IPS-18a (cell line): ENCODE measurements around the gene ZSCAN30.

Experiments
- H3K27ac ChIP-seq: one replicate; pipeline ENCODE4 v1.5.1; 2013; ENCODE audit warnings: low read length
- H3K27me3 ChIP-seq: one replicate; pipeline ENCODE4 v1.6.1; 2013; ENCODE audit warnings: mild to moderate bottlenecking, low read length; ENCODE audit not compliant: control insufficient read depth, insufficient read depth
- H3K36me3 ChIP-seq: one replicate; pipeline ENCODE4 v1.6.1; 2013; ENCODE audit warnings: low read depth, low read length; ENCODE audit not compliant: control insufficient read depth
- H3K4me1 ChIP-seq: one replicate; pipeline ENCODE4 v1.6.1; 2013; ENCODE audit warnings: low read depth, low read length; ENCODE audit not compliant: control insufficient read depth
- H3K4me3 ChIP-seq: one replicate; pipeline ENCODE4 v1.5.1; 2013; ENCODE audit warnings: low read length
- H3K9ac ChIP-seq: one replicate; pipeline ENCODE4 v1.6.1; 2013; ENCODE audit warnings: mild to moderate bottlenecking, low read length, moderate library complexity
- H3K9me3 ChIP-seq: one replicate; pipeline ENCODE4 v1.6.1; 2013; ENCODE audit warnings: low read depth, low read length; ENCODE audit not compliant: control insufficient read depth

The ZSCAN30 gene

GRCh38 chr18:35247412-35248249, 42.4 kb downstream of the ZSCAN30 start:
- Histone ChIP-seq H3K27me3 (no peaks in the 10 kb centered on the region), H3K9me3 (no peaks in the 10 kb centered on the region), H3K4me1 (no peaks in the 10 kb centered on the region), H3K4me3 (no peak overlapping the region), H3K9ac (no peak overlapping the region), H3K36me3 (peaks cover 69% of the 10 kb centered on the region), H3K27ac (no peak overlapping the region)

DNA sequence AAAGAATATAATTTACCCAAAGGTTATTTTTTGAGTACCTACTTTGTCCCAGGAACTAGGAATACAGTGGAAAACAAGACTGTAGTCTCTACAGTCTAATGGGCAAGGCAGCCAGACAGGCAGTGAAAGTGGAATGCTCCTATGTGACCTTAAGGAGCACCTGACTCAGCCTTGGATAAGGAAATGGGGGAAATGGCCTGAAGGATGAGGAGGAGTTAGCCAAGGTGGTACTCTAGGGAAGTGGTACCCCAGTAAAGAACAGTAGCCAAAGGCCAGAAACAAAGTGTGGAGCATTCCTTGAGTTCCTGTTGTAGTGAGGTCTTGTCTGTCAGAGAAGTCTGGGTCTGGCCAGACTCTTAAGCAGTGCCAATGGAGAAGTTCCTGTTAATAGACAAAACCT, 43.2 kb downstream of the ZSCAN30 start:
- Histone ChIP-seq H3K4me3 (no peak overlapping the region), H3K4me1 (peaks cover 4% of the 10 kb centered on the region), H3K9ac (no peak overlapping the region), H3K9me3 (no peaks in the 10 kb centered on the region), H3K27me3 (no peaks in the 10 kb centered on the region), H3K27ac (no peak overlapping the region), H3K36me3 (peaks cover 73% of the 10 kb centered on the region)

GRCh38 chr18:35245719-35246317, 44.2 kb downstream of the ZSCAN30 start:
- H3K36me3 ChIP-seq, result peaks cover 72% of the 10 kb centered on the region
- no peaks in the 10 kb centered on the region for H3K9me3 ChIP-seq
- H3K9ac ChIP-seq, result no peak overlapping the region
- H3K4me3 ChIP-seq, result no peak overlapping the region
- peaks cover 4% of the 10 kb centered on the region for H3K4me1 ChIP-seq
- H3K27ac ChIP-seq, result no peak overlapping the region
- H3K27me3 ChIP-seq, result no peaks in the 10 kb centered on the region

GRCh38 chr18:35244671-35245070, 45.4 kb downstream of the ZSCAN30 start:
- Histone ChIP-seq H3K27ac (no peak overlapping the region), H3K4me1 (peaks cover 8% of the 10 kb centered on the region), H3K4me3 (no peak overlapping the region), H3K27me3 (no peaks in the 10 kb centered on the region), H3K9me3 (no peaks in the 10 kb centered on the region), H3K9ac (no peak overlapping the region), H3K36me3 (peaks cover 66% of the 10 kb centered on the region)

GRCh38 chr18:35242426-35242825, 47.6 kb downstream of the ZSCAN30 start:
- H3K9ac ChIP-seq, result peak overlapping the region; percentile 98
- peaks cover 8% of the 10 kb centered on the region for H3K4me1 ChIP-seq
- peak overlapping the region; percentile 93 for H3K4me3 ChIP-seq
- no peak overlapping the region for H3K27ac ChIP-seq
- H3K9me3 ChIP-seq, result no peaks in the 10 kb centered on the region
- H3K27me3 ChIP-seq, result no peaks in the 10 kb centered on the region
- peaks cover 51% of the 10 kb centered on the region for H3K36me3 ChIP-seq

DNA sequence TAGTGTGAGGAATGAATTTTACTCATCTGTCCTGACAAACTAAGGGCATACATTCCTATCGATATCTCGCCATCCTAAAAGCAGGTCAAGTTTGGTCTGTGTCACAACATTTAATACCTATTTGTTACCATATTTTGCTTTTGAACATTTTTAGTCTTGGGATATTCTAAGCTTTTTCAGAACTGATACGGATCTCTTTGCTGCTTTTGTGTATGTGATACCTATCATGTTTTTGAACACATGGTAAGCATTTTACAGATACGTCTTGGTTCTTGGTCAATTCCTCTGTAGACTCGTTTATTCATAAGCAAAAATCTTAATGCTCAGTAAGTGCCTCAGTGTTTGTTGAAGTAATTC, 48.6 kb downstream of the ZSCAN30 start:
- Histone ChIP-seq H3K9me3 (no peaks in the 10 kb centered on the region), H3K9ac (peak overlapping the region; percentile 98), H3K36me3 (peaks cover 41% of the 10 kb centered on the region), H3K4me1 (peaks cover 8% of the 10 kb centered on the region), H3K4me3 (peak overlapping the region; percentile 93), H3K27me3 (no peaks in the 10 kb centered on the region), H3K27ac (peak overlapping the region; percentile 97)

DNA sequence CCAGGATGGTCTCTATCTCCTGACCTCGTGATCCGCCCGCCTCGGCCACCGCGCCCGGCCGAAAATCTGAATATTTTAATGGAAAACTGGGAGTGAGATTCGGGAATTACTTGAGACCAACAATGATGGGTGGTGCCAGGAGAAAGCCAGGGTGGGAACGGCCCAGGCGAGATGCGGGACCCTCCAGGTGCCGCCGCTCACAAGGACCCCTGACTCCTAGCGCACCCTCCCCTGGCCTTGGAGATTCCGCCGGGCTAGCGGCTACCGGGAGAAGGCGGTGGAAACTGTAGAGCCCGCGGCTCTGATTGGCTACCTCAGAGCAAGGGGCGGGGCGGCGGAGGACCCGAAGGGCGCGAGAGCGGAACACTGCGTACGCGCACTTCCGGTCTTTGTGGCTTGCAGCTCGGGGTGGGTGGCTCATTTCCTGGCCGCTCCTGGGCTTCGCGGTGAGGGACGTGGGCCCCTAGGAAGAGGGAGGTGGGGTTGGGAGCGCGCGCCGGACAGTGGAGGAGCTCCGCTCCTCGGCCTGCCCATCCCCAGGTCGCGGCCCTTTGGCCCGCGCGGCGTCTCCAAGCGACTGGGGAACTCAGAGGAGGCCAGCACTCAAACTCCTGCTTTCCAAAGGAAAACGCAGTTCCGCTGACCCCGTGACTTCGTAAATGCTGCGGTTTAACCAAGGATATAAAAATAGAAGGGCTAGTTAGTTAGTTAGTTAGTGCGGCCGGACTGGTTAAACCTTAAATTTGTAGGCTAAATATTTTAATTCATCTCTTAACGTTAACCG, 49.2 kb downstream of the ZSCAN30 start, which contains the start of gene ZNF397:
TSS of gene ZNF397 (plus strand) at position 371 of the 784 bp plus-strand sequence. CDS start 1,437 bp downstream, outside the sequence.
- Histone ChIP-seq H3K27ac (peak within 1 kb of the TSS; percentile 97), H3K9me3 (no peaks in the 10 kb centered on the region), H3K4me1 (peaks cover 8% of the 10 kb centered on the region), H3K4me3 (peak within 1 kb of the TSS; percentile 93), H3K36me3 (peaks cover 36% of the 10 kb centered on the region), H3K9ac (peak within 1 kb of the TSS; percentile 98), H3K27me3 (no peaks in the 10 kb centered on the region)

DNA sequence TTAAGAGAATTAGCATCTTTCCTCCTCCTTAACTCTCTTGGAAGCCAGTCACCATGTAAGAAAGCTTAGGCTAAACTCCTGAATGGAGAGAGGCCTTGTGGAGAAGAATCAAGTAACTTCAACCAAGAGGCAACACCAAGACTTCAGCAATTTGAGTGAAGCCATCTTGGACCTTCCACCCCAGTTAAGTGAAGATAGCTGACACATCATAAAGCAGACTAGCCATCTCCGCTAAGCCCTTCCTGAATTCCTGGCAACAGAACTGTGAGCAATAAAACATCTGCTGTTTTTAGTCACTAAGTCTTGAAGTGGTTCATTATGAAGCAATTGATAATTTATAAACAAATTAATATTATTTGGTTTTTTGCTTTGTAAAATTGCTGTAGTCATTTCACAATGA, 50.7 kb downstream of the ZSCAN30 start:
- Histone ChIP-seq H3K4me3 (no peak overlapping the region), H3K9ac (no peak overlapping the region), H3K36me3 (peaks cover 20% of the 10 kb centered on the region), H3K4me1 (peaks cover 8% of the 10 kb centered on the region), H3K27ac (no peak overlapping the region), H3K9me3 (no peaks in the 10 kb centered on the region), H3K27me3 (no peaks in the 10 kb centered on the region)

DNA sequence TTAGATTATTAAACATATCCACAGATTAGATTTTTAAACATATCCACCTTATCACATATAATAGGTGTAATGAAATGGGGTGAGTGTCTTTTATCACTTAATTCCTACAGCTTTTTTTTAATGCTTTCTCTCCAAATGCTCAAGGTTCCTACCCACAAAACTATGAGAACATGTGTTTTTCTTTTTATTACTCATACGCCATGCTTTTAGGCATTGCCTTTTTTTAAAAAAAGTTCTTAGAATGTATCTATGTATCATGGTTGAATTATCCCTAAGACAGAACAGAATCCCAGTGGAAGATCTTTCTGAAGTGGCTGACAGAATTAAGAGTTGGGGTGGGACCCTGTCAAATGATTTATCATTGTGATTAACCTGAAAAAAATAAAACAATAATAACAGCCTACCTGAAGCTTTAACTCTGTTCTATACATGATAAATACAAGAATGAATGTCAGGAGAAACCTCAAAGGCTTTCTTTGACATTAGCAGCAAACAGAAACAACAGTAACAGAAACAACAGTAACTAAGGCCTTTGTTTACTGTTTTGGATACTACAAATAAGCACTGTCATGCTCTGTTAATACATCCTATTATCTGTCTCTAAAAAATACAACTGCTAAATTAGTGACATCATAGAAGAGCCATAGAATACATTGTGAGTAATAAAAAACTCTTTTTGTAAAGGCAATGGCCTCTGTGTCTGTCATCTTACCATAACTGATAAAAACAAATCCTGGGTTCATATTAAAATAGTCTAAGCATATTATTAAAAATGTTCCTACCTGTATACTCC, 53.3 kb downstream of the ZSCAN30 start:
- no peak overlapping the region for H3K4me3 ChIP-seq
- H3K4me1 ChIP-seq, result peaks cover 3% of the 10 kb centered on the region
- no peaks in the 10 kb centered on the region for H3K27me3 ChIP-seq
- no peaks in the 10 kb centered on the region for H3K9me3 ChIP-seq
- no peak overlapping the region for H3K9ac ChIP-seq
- no peak overlapping the region for H3K27ac ChIP-seq
- no peaks in the 10 kb centered on the region for H3K36me3 ChIP-seq

DNA sequence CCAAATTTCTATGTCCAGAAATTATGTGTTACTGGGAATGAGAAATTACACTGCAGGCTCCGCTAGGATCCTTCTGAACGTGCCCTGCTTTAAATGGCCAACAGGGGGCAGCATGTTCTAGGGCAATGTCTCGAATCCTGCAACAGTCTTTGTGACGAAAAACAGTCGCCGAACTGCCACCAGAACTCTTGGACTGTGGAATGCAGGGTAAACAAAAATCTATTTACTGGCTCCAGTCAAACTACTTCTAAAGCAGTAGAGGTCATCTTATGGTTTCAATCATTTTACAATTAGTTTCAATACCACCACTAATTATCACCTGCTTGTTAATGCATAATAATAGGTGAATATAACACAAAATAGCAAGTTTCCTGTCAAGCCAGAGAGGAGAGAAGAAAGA, 59.0 kb downstream of the ZSCAN30 start:
- peaks cover 4% of the 10 kb centered on the region for H3K4me1 ChIP-seq
- no peak overlapping the region for H3K9ac ChIP-seq
- no peaks in the 10 kb centered on the region for H3K27me3 ChIP-seq
- H3K36me3 ChIP-seq, result no peaks in the 10 kb centered on the region
- H3K9me3 ChIP-seq, result no peaks in the 10 kb centered on the region
- H3K4me3 ChIP-seq, result peak overlapping the region; percentile 42
- H3K27ac ChIP-seq, result no peak overlapping the region

DNA sequence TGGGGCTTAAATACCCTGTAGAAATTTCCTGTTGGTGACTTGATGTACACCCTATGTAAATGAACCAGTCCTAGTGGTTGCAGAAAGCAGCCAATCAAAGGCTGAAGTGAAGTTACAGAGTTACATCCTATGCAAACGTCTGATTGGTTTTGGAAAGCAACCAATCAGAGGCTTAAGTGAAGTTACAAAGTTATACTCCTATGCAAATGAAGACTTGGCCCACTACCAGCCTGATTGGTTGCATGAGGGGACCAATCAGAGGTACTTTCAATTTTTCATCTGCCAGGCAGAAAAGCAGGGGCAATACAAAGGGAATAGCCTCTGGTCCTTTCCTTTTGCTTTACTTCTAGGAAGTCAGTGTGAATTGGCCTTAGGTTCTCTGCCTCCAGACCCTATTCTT, 62.8 kb downstream of the ZSCAN30 start:
- H3K36me3 ChIP-seq, result no peaks in the 10 kb centered on the region
- H3K9ac ChIP-seq, result no peak overlapping the region
- no peaks in the 10 kb centered on the region for H3K9me3 ChIP-seq
- H3K4me1 ChIP-seq, result peaks cover 4% of the 10 kb centered on the region
- H3K27ac ChIP-seq, result no peak overlapping the region
- H3K27me3 ChIP-seq, result no peaks in the 10 kb centered on the region
- H3K4me3 ChIP-seq, result no peak overlapping the region
